ENCODE measurements around the gene FER1L5. TPM values are rescaled to one million over a fixed set of nuclear protein-coding genes. Genes with fewer than 3 reads are reported as not detected.

The FER1L5 gene
- total RNA-seq, 1 experiment from 2014 or later, result 1.2 TPM

- Histone ChIP-seq H3K4me2 (ENCODE audit: insufficient read depth, insufficient read length, low read length) (no peak overlapping the region), H4K20me1 (ENCODE audit: control insufficient read depth, insufficient read depth, insufficient read length) (no peaks in the 10 kb centered on the region), H2BK15ac (ENCODE audit: low read depth, low read length) (no peak overlapping the region), H3T11ph (ENCODE audit: low read length) (no peak overlapping the region), H2BK12ac (ENCODE audit: insufficient read length, low read depth, low read length) (no peak overlapping the region), H2BK20ac (ENCODE audit: low read depth, low read length, poor library complexity, severe bottlenecking) (no peak overlapping the region), H3K9ac (ENCODE audit: extremely low read depth, insufficient read length, low read length) (no peak overlapping the region), H3K4ac (ENCODE audit: low read depth, low read length) (no peak overlapping the region), H3K23me2 (ENCODE audit: insufficient read length, low read depth, low read length, poor library complexity, severe bottlenecking) (no peaks in the 10 kb centered on the region), H3K79me1 (ENCODE audit: insufficient read depth, low read depth, low read length, poor library complexity, severe bottlenecking) (no peaks in the 10 kb centered on the region), H4K8ac (replicated peaks; ENCODE audit: insufficient read length, low read depth, low read length) (no peak overlapping the region), H2BK120ac (ENCODE audit: low read depth, low read length, poor library complexity, severe bottlenecking) (no peak overlapping the region), H3K18ac (ENCODE audit: insufficient read length, low read depth, low read length) (no peak overlapping the region), H4K5ac (ENCODE audit: insufficient read length, low read depth, low read length) (no peak overlapping the region), H3K14ac (ENCODE audit: insufficient read depth, low read length) (no peak overlapping the region), H3K79me2 (ENCODE audit: insufficient read depth, low read length) (no peaks in the 10 kb centered on the region), H3K27me3 (ENCODE audit: insufficient read depth, low read length) (no peaks in the 10 kb centered on the region), H2BK5ac (ENCODE audit: insufficient read length, low read length) (no peak overlapping the region), H3K9me3 (ENCODE audit: control insufficient read depth, low read depth, low read length) (no peaks in the 10 kb centered on the region), H3K4me1 (ENCODE audit: insufficient read depth, low read length) (peaks cover 3% of the 10 kb centered on the region; the same call in 1 of the 2 replicates), H2AFZ (ENCODE audit: low read length) (no peak overlapping the region), H2AK5ac (ENCODE audit: insufficient read length, low read length) (no peak overlapping the region), H3K27ac (ENCODE audit: insufficient read length, low read depth, low read length) (no peak overlapping the region), H3K56ac (ENCODE audit: insufficient read length, low read depth, low read length) (no peak overlapping the region), H3K23ac (ENCODE audit: insufficient read length, low read depth, low read length) (no peak overlapping the region), H4K91ac (ENCODE audit: insufficient read length, low read depth, low read length) (no peak overlapping the region)
- TF ChIP-seq CTCF (conservative IDR thresholded peaks at IDR 0.05), result no peak
- H3K27ac Mint-ChIP-seq, result no peak overlapping the region
- no peak for DNase-seq
- H3K4me3 Mint-ChIP-seq, result no peak overlapping the region
- H3K27me3 Mint-ChIP-seq (ENCODE audit: low read depth), result peaks cover 12% of the 10 kb centered on the region
- no peaks in the 10 kb centered on the region for H3K36me3 Mint-ChIP-seq (ENCODE audit: insufficient read depth in 1 of 3, low read depth in 3 of 3)
- WGBS (ENCODE audit: extremely low coverage, insufficient read length, low lambda C conversion rate), result 100% methylated on average over 1 of the region's 6 CpGs
- H3K4me1 Mint-ChIP-seq, result peaks cover 6 to 12% of the 10 kb centered on the region in 2 experiments
- H3K9me3 Mint-ChIP-seq, result no peaks in the 10 kb centered on the region
These were observed 104.6 kb downstream of the FER1L5 start for GRCh38 chr2:96747061-96747617.
